Measurements from ENCODE around the gene NRG2.

NRG2 gene

DNA sequence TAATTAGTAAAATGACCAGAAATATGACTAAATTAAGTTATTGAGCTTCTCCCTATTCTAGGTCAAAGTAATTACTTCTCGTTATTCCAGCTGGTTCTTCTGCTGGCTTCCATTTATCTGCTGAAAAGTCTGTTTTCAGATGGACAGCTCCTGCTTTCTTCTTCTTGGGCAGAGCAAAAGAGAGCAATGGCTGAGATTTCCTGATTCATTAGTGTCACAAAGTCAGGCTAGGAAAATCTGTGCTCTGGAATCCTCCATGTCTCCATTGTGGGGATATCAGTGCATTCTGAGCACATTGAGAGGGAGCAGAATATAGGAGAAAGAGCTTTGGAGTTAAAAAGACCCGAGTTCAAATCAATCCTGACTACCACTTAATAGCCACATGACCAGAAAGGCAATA is 33.7 kb upstream of the NRG2 start:
- TF ChIP-seq, protein P1, sequence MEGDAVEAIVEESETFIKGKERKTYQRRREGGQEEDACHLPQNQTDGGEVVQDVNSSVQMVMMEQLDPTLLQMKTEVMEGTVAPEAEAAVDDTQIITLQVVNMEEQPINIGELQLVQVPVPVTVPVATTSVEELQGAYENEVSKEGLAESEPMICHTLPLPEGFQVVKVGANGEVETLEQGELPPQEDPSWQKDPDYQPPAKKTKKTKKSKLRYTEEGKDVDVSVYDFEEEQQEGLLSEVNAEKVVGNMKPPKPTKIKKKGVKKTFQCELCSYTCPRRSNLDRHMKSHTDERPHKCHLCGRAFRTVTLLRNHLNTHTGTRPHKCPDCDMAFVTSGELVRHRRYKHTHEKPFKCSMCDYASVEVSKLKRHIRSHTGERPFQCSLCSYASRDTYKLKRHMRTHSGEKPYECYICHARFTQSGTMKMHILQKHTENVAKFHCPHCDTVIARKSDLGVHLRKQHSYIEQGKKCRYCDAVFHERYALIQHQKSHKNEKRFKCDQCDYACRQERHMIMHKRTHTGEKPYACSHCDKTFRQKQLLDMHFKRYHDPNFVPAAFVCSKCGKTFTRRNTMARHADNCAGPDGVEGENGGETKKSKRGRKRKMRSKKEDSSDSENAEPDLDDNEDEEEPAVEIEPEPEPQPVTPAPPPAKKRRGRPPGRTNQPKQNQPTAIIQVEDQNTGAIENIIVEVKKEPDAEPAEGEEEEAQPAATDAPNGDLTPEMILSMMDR (IDR thresholded peaks at IDR 0.05): no peak
- Histone ChIP-seq H3K4me2 (ENCODE audit: low read length) (no peak overlapping the region), H3K4me1 (no peaks in the 10 kb centered on the region), H2AFZ (peak overlapping the region; percentile 11), H3K9ac (no peak overlapping the region), H3K4me3 (ENCODE audit: low read depth, low read length) (no peak overlapping the region), H3K27ac (no peak overlapping the region), H3K79me2 (no peaks in the 10 kb centered on the region), H3K27me3 (ENCODE audit: control insufficient read depth, insufficient read depth, low read length) (no peaks in the 10 kb centered on the region), H3K9me3 (ENCODE audit: control insufficient read depth, low read length) (no peaks in the 10 kb centered on the region), H3K36me3 (ENCODE audit: control insufficient read depth, insufficient read depth, low read length) (no peaks in the 10 kb centered on the region)

DNA sequence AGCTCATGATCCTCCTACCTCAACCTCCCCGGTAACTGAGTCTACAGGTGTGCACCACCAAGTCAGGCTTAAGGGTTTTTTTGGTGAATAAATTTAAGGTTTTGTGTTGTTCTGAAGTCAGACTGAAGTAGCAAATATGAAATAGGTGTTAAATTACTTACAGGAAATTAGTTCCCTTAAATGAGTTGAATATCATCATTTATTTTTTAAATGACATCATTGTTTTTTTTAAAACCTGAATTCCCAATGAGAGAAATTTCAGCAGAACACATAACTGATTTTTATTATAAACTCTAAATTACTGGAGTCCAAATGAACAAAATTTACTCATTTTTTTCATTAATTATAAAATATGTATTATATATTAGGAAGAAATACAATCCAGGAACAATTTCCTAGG is 33.0 kb upstream of the NRG2 start:
- no peaks in the 10 kb centered on the region for H3K27me3 ChIP-seq (ENCODE audit: control insufficient read depth, insufficient read depth, low read length)
- no peak overlapping the region for H3K4me2 ChIP-seq (ENCODE audit: low read length)
- no peak overlapping the region for H3K9ac ChIP-seq
- no peak overlapping the region for H3K4me3 ChIP-seq (ENCODE audit: low read depth, low read length)
- TF ChIP-seq, protein P1 (IDR thresholded peaks at IDR 0.05): no peak
- H3K27ac ChIP-seq: no peak overlapping the region
- no peaks in the 10 kb centered on the region for H3K79me2 ChIP-seq
- H2AFZ ChIP-seq: no peak overlapping the region
- no peaks in the 10 kb centered on the region for H3K36me3 ChIP-seq (ENCODE audit: control insufficient read depth, insufficient read depth, low read length)
- H3K4me1 ChIP-seq: no peaks in the 10 kb centered on the region
- H3K9me3 ChIP-seq (ENCODE audit: control insufficient read depth, low read length): no peaks in the 10 kb centered on the region

DNA sequence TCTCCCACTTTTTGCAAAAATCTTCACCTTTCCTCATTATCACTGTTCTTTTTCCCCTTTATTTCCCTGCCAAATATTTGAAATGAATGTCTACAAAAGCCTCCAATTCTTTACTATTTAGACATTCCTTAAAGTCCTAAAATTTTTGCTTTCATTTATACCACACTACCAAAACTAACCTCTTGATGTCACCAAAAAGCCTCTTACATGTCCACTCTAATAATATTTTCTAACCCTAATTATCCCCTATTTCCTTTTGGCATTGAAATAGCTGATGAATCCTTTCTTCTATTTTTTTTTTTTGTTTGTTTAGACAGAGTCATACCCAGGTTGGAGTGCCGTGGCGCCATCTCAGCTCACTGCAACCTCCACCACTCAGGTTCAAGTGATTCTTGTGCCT is 32.3 kb upstream of the NRG2 start:
- Histone ChIP-seq H3K4me2 (ENCODE audit: low read length) (no peak overlapping the region), H3K79me2 (no peaks in the 10 kb centered on the region), H3K27me3 (ENCODE audit: control insufficient read depth, insufficient read depth, low read length) (no peaks in the 10 kb centered on the region), H3K36me3 (ENCODE audit: control insufficient read depth, insufficient read depth, low read length) (no peaks in the 10 kb centered on the region), H3K9ac (no peak overlapping the region), H3K4me1 (no peaks in the 10 kb centered on the region), H3K9me3 (ENCODE audit: control insufficient read depth, low read length) (no peaks in the 10 kb centered on the region), H2AFZ (no peak overlapping the region), H3K4me3 (ENCODE audit: low read depth, low read length) (no peak overlapping the region), H3K27ac (no peak overlapping the region)
- TF ChIP-seq, protein P1 (IDR thresholded peaks at IDR 0.05): peak; percentile 27

DNA sequence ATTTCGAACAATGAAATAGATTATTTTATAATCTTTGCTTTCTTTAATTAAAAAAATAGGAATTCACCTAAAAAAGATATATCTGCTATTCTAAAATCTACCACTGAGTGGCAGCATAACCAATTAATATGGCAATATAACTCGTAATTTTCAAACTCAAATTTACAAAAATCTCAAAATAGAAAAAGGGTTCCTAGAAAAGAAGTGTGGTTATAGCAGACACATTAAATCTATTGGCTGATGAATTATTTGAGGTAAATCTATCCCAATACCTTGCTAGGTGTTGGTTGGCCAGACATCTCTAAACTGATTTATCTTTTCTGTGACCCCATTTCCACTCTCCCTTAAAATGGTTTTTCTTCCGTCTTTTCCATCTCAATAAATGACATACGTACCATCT is 30.2 kb upstream of the NRG2 start:
- Histone ChIP-seq H3K4me1 (peaks cover 3% of the 10 kb centered on the region), H3K27me3 (ENCODE audit: control insufficient read depth, insufficient read depth, low read length) (no peaks in the 10 kb centered on the region), H3K4me3 (ENCODE audit: low read depth, low read length) (no peak overlapping the region), H2AFZ (no peak overlapping the region), H3K4me2 (ENCODE audit: low read length) (no peak overlapping the region), H3K9me3 (ENCODE audit: control insufficient read depth, low read length) (no peaks in the 10 kb centered on the region), H3K9ac (no peak overlapping the region), H3K27ac (no peak overlapping the region), H3K36me3 (ENCODE audit: control insufficient read depth, insufficient read depth, low read length) (no peaks in the 10 kb centered on the region), H3K79me2 (no peaks in the 10 kb centered on the region)
- TF ChIP-seq, protein P1 (IDR thresholded peaks at IDR 0.05): peak; percentile 85

DNA sequence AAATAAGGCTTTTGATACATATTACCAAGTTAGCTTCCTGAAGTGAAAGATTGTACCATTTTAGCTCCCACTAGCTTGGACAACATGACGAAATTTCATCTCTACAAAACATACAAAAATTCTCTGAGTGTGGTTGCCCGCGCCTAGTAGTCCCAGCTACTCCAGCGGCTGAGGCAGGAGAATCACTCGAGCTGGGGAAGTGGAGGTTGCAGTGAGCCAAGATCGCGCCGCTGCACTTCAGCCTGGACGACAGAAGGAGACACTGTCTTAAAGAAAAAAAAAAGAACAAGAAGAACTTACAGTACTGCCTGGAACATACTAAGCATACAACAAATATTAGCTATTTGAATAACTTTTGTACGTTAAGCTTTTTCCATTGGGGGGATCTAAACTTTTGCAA is 29.7 kb upstream of the NRG2 start:
- TF ChIP-seq, protein P1 (IDR thresholded peaks at IDR 0.05): no peak

More for the DNA sequence above, 29.7 kb upstream of the NRG2 start:
- no peak overlapping the region for H3K27ac ChIP-seq
- no peaks in the 10 kb centered on the region for H3K9me3 ChIP-seq (ENCODE audit: control insufficient read depth, low read length)
- no peak overlapping the region for H2AFZ ChIP-seq
- no peak overlapping the region for H3K4me2 ChIP-seq (ENCODE audit: low read length)
- peaks cover 3% of the 10 kb centered on the region for H3K4me1 ChIP-seq
- H3K36me3 ChIP-seq (ENCODE audit: control insufficient read depth, insufficient read depth, low read length): no peaks in the 10 kb centered on the region
- no peaks in the 10 kb centered on the region for H3K27me3 ChIP-seq (ENCODE audit: control insufficient read depth, insufficient read depth, low read length)
- no peak overlapping the region for H3K4me3 ChIP-seq (ENCODE audit: low read depth, low read length)
- H3K79me2 ChIP-seq: no peaks in the 10 kb centered on the region
- no peak overlapping the region for H3K9ac ChIP-seq

Data from parathyroid adenoma (tissue), 2 donors.